Measurements from ENCODE around the gene GARNL3. TPM values are rescaled to one million over a fixed set of nuclear protein-coding genes. Genes with fewer than 3 reads are reported as not detected.

GARNL3 gene
- total and polyA plus RNA-seq, 2 of the 13 experiments (the other 11 are each of a cell fraction or from before 2014, with no cell fraction given), result 3.9 to 11.0 TPM

GRCh38 chr9:127273326-127273725 lies 8.8 kb downstream of the GARNL3 start:
- Histone ChIP-seq H3K36me3 (replicated peaks in 1 of 2; ENCODE audit: control insufficient read depth in 1 of 2, insufficient read depth in 2 of 2, low read length in 2 of 2) (0 out of 5 replicates have a peak, but pooled peaks cover 1 to 2% of the 10 kb centered on the region in 2 experiments), H3K79me2 (ENCODE audit: insufficient read depth, low read length) (no peaks in the 10 kb centered on the region), H4K20me1 (ENCODE audit: insufficient read depth, low read length) (no peaks in the 10 kb centered on the region), H3K4me3 (replicated peaks in 1 of 3; ENCODE audit: insufficient read depth in 1 of 3, low read depth in 2 of 3, low read length in 3 of 3) (no peak overlapping the region), H2AFZ (ENCODE audit: low read length) (no peak overlapping the region), H3K4me1 (ENCODE audit: insufficient read depth, low read length) (no peaks in the 10 kb centered on the region), H3K9ac (ENCODE audit: insufficient read depth, low read depth, low read length) (no peak overlapping the region), H3K9me3 (ENCODE audit: low read length) (no peaks in the 10 kb centered on the region), H3K4me2 (ENCODE audit: low read depth, low read length) (no peak overlapping the region), H3K27ac (ENCODE audit: extremely low read length, insufficient read depth, low read length) (no peak overlapping the region), H3K27me3 (ENCODE audit: control insufficient read depth in 1 of 2, insufficient read depth in 2 of 2, low read length in 2 of 2) (no peaks in the 10 kb centered on the region)
- ATAC-seq (no peak), DNase-seq (ENCODE audit: low spot score) (no peak), FAIRE-seq (no peak)
- BruUV-seq (replicated peaks), result no TSS peak
- WGBS (ENCODE audit: low lambda C conversion rate), result 99% methylated on average over 3 of the region's 3 CpGs
- TF ChIP-seq TRIM24 (CRISPR knock-in tag; IDR thresholded peaks at IDR 0.05), result no peak
- CTCF ChIA-PET (ENCODE audit: low intra/inter-chr PET ratio, low total read pairs), result no interaction called here
- intact Hi-C loops (cut with micrococcal nuclease; ENCODE audit: unreplicated experiment), result no loop called here
- in situ Hi-C loops (cut with HindIII; ENCODE audit: extremely low pct_ligation_motif_present, low pct_unique_long_range_greater_than_20kb), result no loop called here
- POLR2A ChIA-PET, result no interaction called here

GRCh38 chr9:127277099-127277498 lies 12.5 kb downstream of the GARNL3 start:
- FAIRE-seq, result no peak
- DNase-seq (ENCODE audit: low spot score), result no peak
- H4K20me1 ChIP-seq (ENCODE audit: insufficient read depth, low read length), result no peaks in the 10 kb centered on the region
- H3K27me3 ChIP-seq (ENCODE audit: control insufficient read depth in 1 of 2, insufficient read depth in 2 of 2, low read length in 2 of 2), result no peaks in the 10 kb centered on the region
- no peaks in the 10 kb centered on the region for H3K9me3 ChIP-seq (ENCODE audit: low read length)
- H3K36me3 ChIP-seq (replicated peaks in 1 of 2; ENCODE audit: control insufficient read depth in 1 of 2, insufficient read depth in 2 of 2, low read length in 2 of 2), result 0 out of 5 replicates have a peak, but pooled peaks cover 1 to 2% of the 10 kb centered on the region in 2 experiments
- ChIA-PET POLR2A (no interaction called here), CTCF (ENCODE audit: low intra/inter-chr PET ratio, low total read pairs) (no interaction called here)
- ATAC-seq, result no peak
- in situ Hi-C loops (cut with HindIII; ENCODE audit: extremely low pct_ligation_motif_present, low pct_unique_long_range_greater_than_20kb), result no loop called here
- H3K27ac ChIP-seq (ENCODE audit: extremely low read length, insufficient read depth, low read length), result no peak overlapping the region
- 94% methylated on average over 2 of the region's 2 CpGs for WGBS (ENCODE audit: low lambda C conversion rate)
- no peaks in the 10 kb centered on the region for H3K79me2 ChIP-seq (ENCODE audit: insufficient read depth, low read length)
- no peak for TF ChIP-seq RCOR2 (CRISPR knock-in tag; IDR thresholded peaks at IDR 0.05)
- no peak for TF ChIP-seq ZBTB7A (CRISPR knock-in tag; IDR thresholded peaks at IDR 0.05)
- TF ChIP-seq GPN1 (CRISPR knock-in tag; IDR thresholded peaks at IDR 0.05; ENCODE audit: borderline replicate concordance), result no peak
- no peak for TF ChIP-seq ZBTB38 (CRISPR knock-in tag; IDR thresholded peaks at IDR 0.05)
- no peak for TF ChIP-seq ZHX2 (IDR thresholded peaks at IDR 0.05; ENCODE audit: low read depth)
- TF ChIP-seq ZHX2 (CRISPR knock-in tag; IDR thresholded peaks at IDR 0.05; ENCODE audit: borderline replicate concordance), result no peak
- TF ChIP-seq NFKB2 (CRISPR knock-in tag; IDR thresholded peaks at IDR 0.05; ENCODE audit: borderline replicate concordance), result no peak
- 0 out of 2 replicates have a peak, but pooled peaks cover 6% of the 10 kb centered on the region for H3K4me1 ChIP-seq (ENCODE audit: insufficient read depth, low read length)
- H3K9ac ChIP-seq (ENCODE audit: insufficient read depth, low read depth, low read length), result no peak overlapping the region
- BruUV-seq (replicated peaks), result no TSS peak
- no peak overlapping the region for H3K4me3 ChIP-seq (replicated peaks in 1 of 3; ENCODE audit: insufficient read depth in 1 of 3, low read depth in 2 of 3, low read length in 3 of 3)
- no peak overlapping the region for H3K4me2 ChIP-seq (ENCODE audit: low read depth, low read length)
- no peak overlapping the region for H2AFZ ChIP-seq (ENCODE audit: low read length)
- intact Hi-C loops (cut with micrococcal nuclease; ENCODE audit: unreplicated experiment), result no loop called here
